ENCODE measurements around the gene ABCG5.

The ABCG5 gene

DNA sequence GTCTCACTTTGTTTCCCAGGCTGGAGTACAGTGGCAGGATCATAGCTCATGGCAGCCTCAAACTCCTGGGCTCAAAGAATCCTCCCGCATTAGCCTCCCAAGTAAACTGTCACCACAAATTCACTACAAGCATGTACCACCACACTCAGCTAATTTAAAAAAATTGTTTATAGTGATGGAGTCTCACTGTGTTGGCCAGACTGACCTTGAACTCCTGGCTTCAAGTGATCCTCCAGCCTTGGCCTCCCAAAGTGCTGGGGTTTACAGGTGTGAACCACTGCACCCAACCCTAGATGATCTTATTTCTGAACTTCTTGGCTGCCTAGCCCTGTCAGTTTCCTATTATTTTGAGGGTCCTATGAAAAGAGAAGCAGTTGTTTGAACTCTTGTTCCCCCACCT, 50.0 kb downstream of the ABCG5 start:
- H3K4me3 ChIP-seq (ENCODE audit: low read depth, low read length), result no peak overlapping the region
- TF ChIP-seq, protein P1, sequence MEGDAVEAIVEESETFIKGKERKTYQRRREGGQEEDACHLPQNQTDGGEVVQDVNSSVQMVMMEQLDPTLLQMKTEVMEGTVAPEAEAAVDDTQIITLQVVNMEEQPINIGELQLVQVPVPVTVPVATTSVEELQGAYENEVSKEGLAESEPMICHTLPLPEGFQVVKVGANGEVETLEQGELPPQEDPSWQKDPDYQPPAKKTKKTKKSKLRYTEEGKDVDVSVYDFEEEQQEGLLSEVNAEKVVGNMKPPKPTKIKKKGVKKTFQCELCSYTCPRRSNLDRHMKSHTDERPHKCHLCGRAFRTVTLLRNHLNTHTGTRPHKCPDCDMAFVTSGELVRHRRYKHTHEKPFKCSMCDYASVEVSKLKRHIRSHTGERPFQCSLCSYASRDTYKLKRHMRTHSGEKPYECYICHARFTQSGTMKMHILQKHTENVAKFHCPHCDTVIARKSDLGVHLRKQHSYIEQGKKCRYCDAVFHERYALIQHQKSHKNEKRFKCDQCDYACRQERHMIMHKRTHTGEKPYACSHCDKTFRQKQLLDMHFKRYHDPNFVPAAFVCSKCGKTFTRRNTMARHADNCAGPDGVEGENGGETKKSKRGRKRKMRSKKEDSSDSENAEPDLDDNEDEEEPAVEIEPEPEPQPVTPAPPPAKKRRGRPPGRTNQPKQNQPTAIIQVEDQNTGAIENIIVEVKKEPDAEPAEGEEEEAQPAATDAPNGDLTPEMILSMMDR (IDR thresholded peaks at IDR 0.05; ENCODE audit: low read depth, low read length), result no peak
- TF ChIP-seq MAX (IDR thresholded peaks at IDR 0.05; ENCODE audit: low read depth, low read length), result no peak
- no peak for TF ChIP-seq POLR2A (IDR thresholded peaks at IDR 0.05; ENCODE audit: extremely low read depth, insufficient read length)
- no peak for TF ChIP-seq MYC (IDR thresholded peaks at IDR 0.05; ENCODE audit: low read depth, low read length)
- DNase-seq (ENCODE audit: low read depth), result no peak

DNA sequence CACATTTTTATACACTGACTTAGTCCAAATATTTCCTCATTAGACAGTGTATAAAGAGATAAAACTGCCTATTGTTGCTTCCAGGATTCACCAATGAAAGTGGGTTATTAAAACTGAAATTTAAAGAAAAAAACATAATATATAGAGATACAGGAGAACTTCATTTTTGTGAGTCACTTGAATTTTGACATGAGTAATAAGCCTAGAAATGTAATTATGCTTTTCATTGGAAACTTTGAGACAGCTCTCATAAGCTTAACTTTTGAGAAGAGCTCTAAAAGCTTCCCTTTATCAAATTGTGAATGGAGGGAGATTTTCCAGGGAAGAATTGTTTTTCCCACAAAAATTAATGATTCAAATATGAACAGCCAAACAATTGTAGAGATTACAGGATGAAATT, 50.7 kb downstream of the ABCG5 start:
- DNase-seq (ENCODE audit: low read depth), result no peak
- no peak overlapping the region for H3K4me3 ChIP-seq (ENCODE audit: low read depth, low read length)
- no peak for TF ChIP-seq MYC (IDR thresholded peaks at IDR 0.05; ENCODE audit: low read depth, low read length)
- no peak for TF ChIP-seq POLR2A (IDR thresholded peaks at IDR 0.05; ENCODE audit: extremely low read depth, insufficient read length)
- TF ChIP-seq, protein P1 (IDR thresholded peaks at IDR 0.05; ENCODE audit: low read depth, low read length), result no peak
- no peak for TF ChIP-seq MAX (IDR thresholded peaks at IDR 0.05; ENCODE audit: low read depth, low read length)

- DNase-seq (ENCODE audit: low read depth), result no peak
Measured at GRCh38 chr2:43778233-43778632, 60.4 kb downstream of the ABCG5 start.

GRCh38 chr2:43777306-43777926, 61.2 kb downstream of the ABCG5 start:
- H3K4me3 ChIP-seq (ENCODE audit: low read depth, low read length), result no peak overlapping the region
- no peak for TF ChIP-seq MYC (IDR thresholded peaks at IDR 0.05; ENCODE audit: low read depth, low read length)
- TF ChIP-seq, protein P1 (IDR thresholded peaks at IDR 0.05; ENCODE audit: low read depth, low read length), result no peak
- TF ChIP-seq POLR2A (IDR thresholded peaks at IDR 0.05; ENCODE audit: extremely low read depth, insufficient read length), result no peak
- TF ChIP-seq MAX (IDR thresholded peaks at IDR 0.05; ENCODE audit: low read depth, low read length), result no peak
- DNase-seq (ENCODE audit: low read depth), result no peak

More at GRCh38 chr2:43778233-43778632, 60.4 kb downstream of the ABCG5 start:
- H3K4me3 ChIP-seq (ENCODE audit: low read depth, low read length), result no peak overlapping the region
- TF ChIP-seq MAX (IDR thresholded peaks at IDR 0.05; ENCODE audit: low read depth, low read length) (no peak), MYC (IDR thresholded peaks at IDR 0.05; ENCODE audit: low read depth, low read length) (no peak), POLR2A (IDR thresholded peaks at IDR 0.05; ENCODE audit: extremely low read depth, insufficient read length) (no peak)
- TF ChIP-seq, protein P1 (IDR thresholded peaks at IDR 0.05; ENCODE audit: low read depth, low read length), result no peak

- no peak for TF ChIP-seq MAX (IDR thresholded peaks at IDR 0.05; ENCODE audit: low read depth, low read length)
- TF ChIP-seq, protein P1 (IDR thresholded peaks at IDR 0.05; ENCODE audit: low read depth, low read length), result no peak
- TF ChIP-seq MYC (IDR thresholded peaks at IDR 0.05; ENCODE audit: low read depth, low read length), result no peak
- no peak for TF ChIP-seq POLR2A (IDR thresholded peaks at IDR 0.05; ENCODE audit: extremely low read depth, insufficient read length)
- no peak overlapping the region for H3K4me3 ChIP-seq (ENCODE audit: low read depth, low read length)
- DNase-seq (ENCODE audit: low read depth), result no peak
Measured at GRCh38 chr2:43776324-43776723, 62.3 kb downstream of the ABCG5 start.

All from NB4 (cell line).